Activated CD8-positive, alpha-beta memory T cell treated with anti-CD3 and anti-CD28 coated beads, Interleukin-2, amount 50 U/mL, for 4 hours (primary cell): ENCODE results near the gene SMAP2.

Source experiments
- DNase-seq: peaks from one replicate; pipeline ENCODE4 v3.0.0-alpha.2; 2020

Gene SMAP2

GRCh38 chr1:40422630-40423263, 49.2 kb downstream of the SMAP2 start:
- no peak for DNase-seq

- no peak for DNase-seq
Observed at GRCh38 chr1:40423264-40423642, 49.7 kb downstream of the SMAP2 start.

GRCh38 chr1:40423951-40424618, 50.6 kb downstream of the SMAP2 start:
- no peak for DNase-seq

GRCh38 chr1:40425198-40425597, 51.7 kb downstream of the SMAP2 start:
- no peak for DNase-seq

- no peak for DNase-seq
Observed at GRCh38 chr1:40431385-40431784, 57.9 kb downstream of the SMAP2 start.

- DNase-seq = no peak
Observed at GRCh38 chr1:40432644-40433390, 59.3 kb downstream of the SMAP2 start.

GRCh38 chr1:40435471-40435870, 61.9 kb downstream of the SMAP2 start:
- DNase-seq = no peak

- no peak for DNase-seq
Observed at GRCh38 chr1:40435876-40436275, 62.3 kb downstream of the SMAP2 start.

- no peak for DNase-seq
Observed at GRCh38 chr1:40438391-40439015, 65.0 kb downstream of the SMAP2 start.

- DNase-seq = no peak
Observed at GRCh38 chr1:40439247-40439646, 65.7 kb downstream of the SMAP2 start.

GRCh38 chr1:40449684-40450494, 76.4 kb downstream of the SMAP2 start, which contains the start of gene ZFP69B:
TSS of gene ZFP69B (plus strand) at chr1:40450476. CDS start at chr1:40450962, 486 bp downstream.
- DNase-seq = peak; percentile 89

GRCh38 chr1:40450495-40451237, 77.1 kb downstream of the SMAP2 start:
- DNase-seq = peak; percentile 86

GRCh38 chr1:40451238-40451585, 77.7 kb downstream of the SMAP2 start:
- no peak for DNase-seq

- no peak for DNase-seq
Observed at GRCh38 chr1:40454873-40455272, 81.3 kb downstream of the SMAP2 start.

- DNase-seq = no peak
Observed at GRCh38 chr1:40462956-40463590, 89.5 kb downstream of the SMAP2 start.

GRCh38 chr1:40469327-40469726, 95.8 kb downstream of the SMAP2 start:
- no peak for DNase-seq
